PC-9 (cell line): Measurements from ENCODE around the gene MAST4. TPM values are rescaled to one million over a fixed set of nuclear protein-coding genes. Genes with fewer than 3 reads are reported as not detected.

Source experiments
- BruUV-seq: library from RNA; stranded (reverse); fragments of 400-500 nt; replicated peaks from 2 replicates; lab custom pipeline; 2021; lab: Mats Ljungman, UMichigan
- CTCF ChIA-PET: fragments of 300-600 bp; sonication (Branson Sonifier 250); formaldehyde crosslinking; loops from one replicate; lab custom pipeline; 2022; ENCODE audit warnings: antibody characterized with exemption; lab: Charles Lee
- POLR2A ChIA-PET: fragments of 300-600 bp; sonication (Branson Sonifier 250); formaldehyde crosslinking; loops from one replicate; lab custom pipeline; 2022; ENCODE audit warnings: antibody characterized with exemption; ENCODE audit not compliant: unreplicated experiment; lab: Charles Lee
- DNase-seq, 2 experiments: peaks; one replicate each; pipeline versions ENCODE4 v3.0.0 to v3.0.0-alpha.2; 2015 to 2022; ENCODE audit warnings: mixed read lengths in 1 of 2
- H2AFZ ChIP-seq: fragments of 200-600 bp; sonication (generic); 2 replicates; pipeline ENCODE4 v1.8.1; 2017; ENCODE audit warnings: antibody characterized with exemption
- H3F3A ChIP-seq: fragments of 200-600 bp; sonication (generic); 2 replicates; pipeline ENCODE4 v1.8.1; 2017; ENCODE audit warnings: antibody characterized with exemption, mild to moderate bottlenecking, low read depth; ENCODE audit not compliant: insufficient read depth
- H3K27ac ChIP-seq: fragments of 200-600 bp; sonication (generic); 2 replicates; pipeline ENCODE4 v1.6.1; 2016; ENCODE audit warnings: mixed run types
- H3K27me3 ChIP-seq: fragments of 200-600 bp; sonication (generic); 2 replicates; pipeline ENCODE4 v1.6.1; 2016; ENCODE audit warnings: low read depth, mixed run types; ENCODE audit not compliant: insufficient read depth
- H3K36me3 ChIP-seq: fragments of 200-600 bp; sonication (generic); 2 replicates; pipeline ENCODE4 v1.6.1; 2016; ENCODE audit warnings: low read depth, mixed run types
- H3K4me1 ChIP-seq: fragments of 200-600 bp; sonication (generic); replicated peaks from 2 replicates; pipeline ENCODE4 v1.6.1; 2016; ENCODE audit warnings: mixed run types; ENCODE audit not compliant: insufficient read depth
- H3K4me2 ChIP-seq: fragments of 200-600 bp; sonication (generic); 2 replicates; pipeline ENCODE4 v1.6.1; 2017; ENCODE audit warnings: mixed run types
- H3K4me3 ChIP-seq: fragments of 200-600 bp; sonication (generic); 2 replicates; pipeline ENCODE4 v1.6.1; 2016; ENCODE audit warnings: mixed run types
- H3K79me2 ChIP-seq: fragments of 200-600 bp; sonication (generic); 2 replicates; pipeline ENCODE4 v1.6.1; 2017; ENCODE audit warnings: low read depth, mixed run types
- H3K9me2 ChIP-seq: fragments of 200-600 bp; sonication (generic); 2 replicates; pipeline ENCODE4 v1.8.1; 2017; ENCODE audit warnings: mild to moderate bottlenecking; ENCODE audit not compliant: insufficient read depth
- H3K9me3 ChIP-seq: fragments of 200-600 bp; sonication (generic); 2 replicates; pipeline ENCODE4 v1.8.1; 2016; ENCODE audit warnings: low read depth; ENCODE audit not compliant: insufficient read depth
- H4K20me1 ChIP-seq: fragments of 200-600 bp; sonication (generic); 2 replicates; pipeline ENCODE4 v1.8.1; 2017; ENCODE audit not compliant: insufficient read depth
- EZH2 ChIP-seq: fragments of 200-600 bp; sonication (generic); IDR thresholded peaks from 2 replicates; pipeline ENCODE4 v1.8.0; 2017; ENCODE audit warnings: antibody characterized with exemption, low read depth
- intact Hi-C: fragments of 100-400 bp; cut with micrococcal nuclease; formaldehyde crosslinking; loops from one replicate; pipeline ENCODE4 v1.10.0; 2022; ENCODE audit not compliant: unreplicated experiment
- total RNA-seq: library from RNA; stranded (reverse); gene quantifications from 2 replicates; pipeline ENCODE4 v1.2.3, GENCODE V29; 2021
- TF ChIP-seq, protein P1 (sequence below): fragments of 200-600 bp; sonication (generic); conservative IDR thresholded peaks from 2 replicates; pipeline ENCODE4 v1.6.1; 2017; ENCODE audit warnings: mixed run types, antibody characterized with exemption, mild to moderate bottlenecking, moderate library complexity

The MAST4 gene
- total RNA-seq, 1 experiment from 2014 or later: 19.3 TPM

DNA sequence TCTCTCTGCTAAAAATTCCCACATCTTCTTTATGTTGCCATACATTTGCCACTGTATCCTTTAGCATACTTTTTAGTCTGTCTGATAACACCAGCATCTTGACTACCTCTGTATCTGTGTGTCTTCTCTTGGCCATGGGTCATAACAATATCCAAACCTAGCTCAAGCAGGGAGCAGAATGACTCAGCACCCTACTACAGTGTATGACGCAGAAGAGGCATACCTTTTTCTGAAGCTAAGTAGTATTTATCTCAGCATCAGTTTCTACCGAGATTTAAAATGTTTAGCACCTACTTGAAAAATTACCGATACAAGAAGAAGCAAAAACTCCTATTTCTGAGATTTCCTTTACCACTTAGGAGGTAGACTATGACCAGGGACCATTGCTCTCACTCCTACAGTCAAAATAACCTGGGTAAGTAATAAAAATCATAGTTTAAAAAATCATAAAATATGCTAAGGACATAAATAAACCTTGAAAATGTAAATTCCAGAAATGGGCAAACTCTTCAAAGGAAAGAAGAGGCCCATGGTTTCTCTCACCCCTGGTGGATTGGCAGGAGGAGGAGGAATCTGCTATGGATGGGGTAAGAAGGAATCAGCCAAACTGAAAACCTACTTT, 286.5 kb downstream of the MAST4 start:
- peaks cover 34% of the 10 kb centered on the region for H3F3A ChIP-seq
- ChIA-PET POLR2A (interaction anchor here (0.6 to 0.8 kb wide), 2 partner anchors 15 to 1701 kb away, joined by 4 read pairs; no protein-coding TSS in a partner anchor), CTCF (no interaction called here)
- peaks cover 57% of the 10 kb centered on the region for H3K4me1 ChIP-seq
- no peaks in the 10 kb centered on the region for H3K9me2 ChIP-seq
- peaks cover 3% of the 10 kb centered on the region; the same call in 1 of the 2 replicates for H3K9me3 ChIP-seq
- TF ChIP-seq, protein P1, sequence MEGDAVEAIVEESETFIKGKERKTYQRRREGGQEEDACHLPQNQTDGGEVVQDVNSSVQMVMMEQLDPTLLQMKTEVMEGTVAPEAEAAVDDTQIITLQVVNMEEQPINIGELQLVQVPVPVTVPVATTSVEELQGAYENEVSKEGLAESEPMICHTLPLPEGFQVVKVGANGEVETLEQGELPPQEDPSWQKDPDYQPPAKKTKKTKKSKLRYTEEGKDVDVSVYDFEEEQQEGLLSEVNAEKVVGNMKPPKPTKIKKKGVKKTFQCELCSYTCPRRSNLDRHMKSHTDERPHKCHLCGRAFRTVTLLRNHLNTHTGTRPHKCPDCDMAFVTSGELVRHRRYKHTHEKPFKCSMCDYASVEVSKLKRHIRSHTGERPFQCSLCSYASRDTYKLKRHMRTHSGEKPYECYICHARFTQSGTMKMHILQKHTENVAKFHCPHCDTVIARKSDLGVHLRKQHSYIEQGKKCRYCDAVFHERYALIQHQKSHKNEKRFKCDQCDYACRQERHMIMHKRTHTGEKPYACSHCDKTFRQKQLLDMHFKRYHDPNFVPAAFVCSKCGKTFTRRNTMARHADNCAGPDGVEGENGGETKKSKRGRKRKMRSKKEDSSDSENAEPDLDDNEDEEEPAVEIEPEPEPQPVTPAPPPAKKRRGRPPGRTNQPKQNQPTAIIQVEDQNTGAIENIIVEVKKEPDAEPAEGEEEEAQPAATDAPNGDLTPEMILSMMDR: no peak
- no peak for TF ChIP-seq EZH2
- intact Hi-C loops: no loop called here
- DNase-seq: peak; percentile 37 to 84
- peak overlapping the region; percentile 98 for H3K27ac ChIP-seq
- peak overlapping the region; percentile 82 for H3K4me2 ChIP-seq
- H3K79me2 ChIP-seq: no peaks in the 10 kb centered on the region
- no peaks in the 10 kb centered on the region for H4K20me1 ChIP-seq
- no TSS peak for BruUV-seq
- H3K27me3 ChIP-seq: no peaks in the 10 kb centered on the region
- peak overlapping the region; percentile 50 for H3K4me3 ChIP-seq
- peak overlapping the region; percentile 71 for H2AFZ ChIP-seq
- H3K36me3 ChIP-seq: no peaks in the 10 kb centered on the region

DNA sequence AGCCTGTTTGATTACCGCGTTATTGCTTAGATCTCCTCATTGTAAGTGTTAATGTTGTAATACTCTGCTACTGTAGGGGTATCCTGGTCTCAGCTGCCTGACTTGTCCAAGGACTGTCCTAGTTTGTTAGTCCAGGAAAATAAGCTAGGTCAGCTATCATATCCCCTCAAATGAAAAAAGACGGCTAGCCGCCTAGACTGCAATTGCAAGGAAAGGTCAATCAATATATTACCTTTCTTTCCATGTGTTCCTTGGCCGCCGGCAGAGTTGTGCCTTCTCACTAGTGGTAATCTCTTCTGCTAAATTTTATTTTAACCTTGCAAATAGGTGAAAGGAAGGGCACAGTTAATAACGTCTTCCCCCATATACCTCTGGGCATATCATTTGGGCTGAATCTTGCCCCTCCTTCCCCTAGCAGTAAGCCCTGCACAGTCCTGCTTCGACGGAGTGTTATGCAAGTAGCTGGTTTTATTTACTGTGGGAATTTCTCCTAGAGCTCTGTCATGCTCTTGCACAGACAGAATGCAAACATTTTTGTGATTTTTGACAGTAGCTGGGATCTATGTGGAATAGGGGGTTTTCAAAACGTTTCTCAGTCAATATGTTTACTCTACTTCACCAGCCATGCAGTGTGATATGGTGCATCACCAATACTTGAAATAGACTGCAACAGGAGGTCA, 288.5 kb downstream of the MAST4 start:
- Histone ChIP-seq H3K4me1 (peaks cover 47% of the 10 kb centered on the region), H3K9me2 (no peaks in the 10 kb centered on the region), H2AFZ (no peak overlapping the region), H3K27me3 (no peaks in the 10 kb centered on the region), H3K9me3 (peaks cover 3% of the 10 kb centered on the region; the same call in 1 of the 2 replicates), H3K4me3 (no peak overlapping the region), H4K20me1 (no peaks in the 10 kb centered on the region), H3K79me2 (no peaks in the 10 kb centered on the region), H3F3A (peaks cover 27% of the 10 kb centered on the region), H3K27ac (0 out of 2 replicates have a peak overlapping the region, but pooled peaks have one; percentile 98), H3K36me3 (no peaks in the 10 kb centered on the region), H3K4me2 (peak overlapping the region; percentile 21)
- TF ChIP-seq EZH2: no peak
- TF ChIP-seq, protein P1: no peak
- BruUV-seq: no TSS peak
- ChIA-PET POLR2A (interaction anchor here (0.6 kb wide), 1 partner anchor 47 kb away, joined by 5 read pairs; no protein-coding TSS in a partner anchor), CTCF (no interaction called here)
- intact Hi-C loops: no loop called here
- DNase-seq: no peak

DNA sequence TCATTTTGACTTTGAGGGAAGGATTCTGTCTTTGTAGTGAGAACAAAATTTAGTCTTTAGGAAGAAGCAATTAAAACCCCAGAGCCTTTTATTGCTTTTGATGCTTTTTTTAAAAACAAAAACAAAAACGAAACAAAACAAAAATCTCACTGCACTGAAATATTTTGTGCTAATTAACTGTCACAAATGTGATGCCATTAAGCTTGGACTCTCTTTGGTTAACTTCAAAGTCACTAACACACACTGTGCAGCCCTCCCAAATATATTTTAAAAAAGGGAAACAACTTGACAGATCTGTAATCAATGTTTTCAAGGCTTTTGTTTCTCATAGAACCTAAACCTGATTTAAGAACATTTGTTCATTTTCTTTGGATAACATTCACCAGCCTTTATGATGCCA, 290.7 kb downstream of the MAST4 start:
- Histone ChIP-seq H3K36me3 (no peaks in the 10 kb centered on the region), H3F3A (peaks cover 18% of the 10 kb centered on the region), H3K4me3 (no peak overlapping the region), H3K4me1 (peaks cover 44% of the 10 kb centered on the region), H3K9me3 (peaks cover 4% of the 10 kb centered on the region; the same call in 1 of the 2 replicates), H4K20me1 (no peaks in the 10 kb centered on the region), H3K79me2 (no peaks in the 10 kb centered on the region), H3K27me3 (no peaks in the 10 kb centered on the region), H3K27ac (no peak overlapping the region), H3K4me2 (no peak overlapping the region), H2AFZ (no peak overlapping the region), H3K9me2 (no peaks in the 10 kb centered on the region)
- intact Hi-C loops: no loop called here
- TF ChIP-seq EZH2: no peak
- TF ChIP-seq, protein P1: no peak
- CTCF ChIA-PET: no interaction called here
- DNase-seq: no peak
- POLR2A ChIA-PET: no interaction called here
- no TSS peak for BruUV-seq
